PFSK-1 (cell line): ENCODE data around the gene IKZF3.

Source experiments
- FOXP2 ChIP-seq: optimal IDR thresholded peaks from 2 replicates; pipeline ENCODE3; 2011; ENCODE audit warnings: borderline replicate concordance, control low read depth, inconsistent platforms; ENCODE audit not compliant: insufficient read depth; ENCODE audit errors: extremely low read length, extremely low read depth
- POLR2AphosphoS5 ChIP-seq: IDR thresholded peaks from 2 replicates; pipeline ENCODE4 v1.6.1; 2012; ENCODE audit warnings: low read depth, mild to moderate bottlenecking, control low read depth, low read length, moderate library complexity
- SIN3A ChIP-seq: IDR thresholded peaks from 2 replicates; pipeline ENCODE4 v1.6.1; 2012; ENCODE audit warnings: mild to moderate bottlenecking, low read length, moderate library complexity, borderline replicate concordance; ENCODE audit not compliant: insufficient read depth
- TAF1 ChIP-seq: IDR thresholded peaks from 2 replicates; pipeline ENCODE4 v1.6.1; 2012; ENCODE audit warnings: low read length, control low read depth, borderline replicate concordance; ENCODE audit not compliant: insufficient read depth
- TF ChIP-seq, protein P1 (sequence below), 2 experiments: IDR thresholded peaks; 2 replicates each; pipeline versions ENCODE4 v1.6.1 to v1.8.0; 2011 to 2012; ENCODE audit warnings: low read depth in 2 of 2, low read length in 2 of 2, control low read depth in 1 of 2, inconsistent platforms in 1 of 2, mild to moderate bottlenecking in 1 of 2, moderate library complexity in 1 of 2; ENCODE audit not compliant: insufficient read depth in 1 of 2

IKZF3 gene

DNA sequence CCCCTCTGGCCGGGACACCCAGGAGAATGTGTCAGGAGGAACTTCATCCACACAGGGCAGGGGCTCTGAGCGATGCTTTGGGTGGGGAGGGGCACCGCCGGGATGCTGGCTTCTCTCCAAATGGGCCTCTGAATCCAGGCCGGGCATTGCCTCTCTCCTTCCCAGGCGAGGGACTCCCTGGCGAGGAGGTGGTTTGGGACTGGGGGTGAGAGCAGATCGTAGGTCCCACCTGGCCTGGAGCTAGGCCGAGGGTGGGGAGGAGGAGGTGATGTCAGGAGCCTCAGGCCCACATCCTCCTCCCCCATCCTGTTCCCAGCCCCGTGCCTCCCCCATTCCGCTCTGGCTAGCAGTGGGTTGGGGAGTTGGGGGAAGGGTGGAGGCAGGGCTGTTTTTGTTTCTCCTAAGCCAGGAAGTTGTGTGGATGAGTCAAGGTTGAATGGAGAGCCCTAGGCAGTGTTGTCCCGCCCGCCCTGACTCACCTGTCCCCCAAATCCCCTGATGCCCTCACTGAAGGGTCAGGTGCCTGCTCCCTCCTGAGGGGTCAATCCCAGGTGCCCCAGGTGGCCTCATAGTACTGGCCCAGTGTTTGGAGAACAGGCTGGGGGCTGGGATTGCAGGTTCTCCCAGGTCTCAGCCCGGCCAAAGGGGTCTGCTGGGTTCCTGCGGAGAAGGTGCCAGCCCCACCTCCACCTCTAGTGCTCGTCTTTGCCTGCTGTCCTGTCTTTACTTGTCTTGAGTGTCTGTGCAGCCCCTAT is 123.6 kb downstream of the IKZF3 start:
- no peak for TF ChIP-seq POLR2AphosphoS5
- no peak for TF ChIP-seq SIN3A
- TF ChIP-seq, protein P1, sequence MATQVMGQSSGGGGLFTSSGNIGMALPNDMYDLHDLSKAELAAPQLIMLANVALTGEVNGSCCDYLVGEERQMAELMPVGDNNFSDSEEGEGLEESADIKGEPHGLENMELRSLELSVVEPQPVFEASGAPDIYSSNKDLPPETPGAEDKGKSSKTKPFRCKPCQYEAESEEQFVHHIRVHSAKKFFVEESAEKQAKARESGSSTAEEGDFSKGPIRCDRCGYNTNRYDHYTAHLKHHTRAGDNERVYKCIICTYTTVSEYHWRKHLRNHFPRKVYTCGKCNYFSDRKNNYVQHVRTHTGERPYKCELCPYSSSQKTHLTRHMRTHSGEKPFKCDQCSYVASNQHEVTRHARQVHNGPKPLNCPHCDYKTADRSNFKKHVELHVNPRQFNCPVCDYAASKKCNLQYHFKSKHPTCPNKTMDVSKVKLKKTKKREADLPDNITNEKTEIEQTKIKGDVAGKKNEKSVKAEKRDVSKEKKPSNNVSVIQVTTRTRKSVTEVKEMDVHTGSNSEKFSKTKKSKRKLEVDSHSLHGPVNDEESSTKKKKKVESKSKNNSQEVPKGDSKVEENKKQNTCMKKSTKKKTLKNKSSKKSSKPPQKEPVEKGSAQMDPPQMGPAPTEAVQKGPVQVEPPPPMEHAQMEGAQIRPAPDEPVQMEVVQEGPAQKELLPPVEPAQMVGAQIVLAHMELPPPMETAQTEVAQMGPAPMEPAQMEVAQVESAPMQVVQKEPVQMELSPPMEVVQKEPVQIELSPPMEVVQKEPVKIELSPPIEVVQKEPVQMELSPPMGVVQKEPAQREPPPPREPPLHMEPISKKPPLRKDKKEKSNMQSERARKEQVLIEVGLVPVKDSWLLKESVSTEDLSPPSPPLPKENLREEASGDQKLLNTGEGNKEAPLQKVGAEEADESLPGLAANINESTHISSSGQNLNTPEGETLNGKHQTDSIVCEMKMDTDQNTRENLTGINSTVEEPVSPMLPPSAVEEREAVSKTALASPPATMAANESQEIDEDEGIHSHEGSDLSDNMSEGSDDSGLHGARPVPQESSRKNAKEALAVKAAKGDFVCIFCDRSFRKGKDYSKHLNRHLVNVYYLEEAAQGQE (IDR thresholded peaks at IDR 0.05; ENCODE audit: insufficient read depth in 1 of 2, low read depth in 2 of 2, low read length in 2 of 2), result no peak
- TF ChIP-seq FOXP2, result peak; percentile 88
- no peak for TF ChIP-seq TAF1

DNA sequence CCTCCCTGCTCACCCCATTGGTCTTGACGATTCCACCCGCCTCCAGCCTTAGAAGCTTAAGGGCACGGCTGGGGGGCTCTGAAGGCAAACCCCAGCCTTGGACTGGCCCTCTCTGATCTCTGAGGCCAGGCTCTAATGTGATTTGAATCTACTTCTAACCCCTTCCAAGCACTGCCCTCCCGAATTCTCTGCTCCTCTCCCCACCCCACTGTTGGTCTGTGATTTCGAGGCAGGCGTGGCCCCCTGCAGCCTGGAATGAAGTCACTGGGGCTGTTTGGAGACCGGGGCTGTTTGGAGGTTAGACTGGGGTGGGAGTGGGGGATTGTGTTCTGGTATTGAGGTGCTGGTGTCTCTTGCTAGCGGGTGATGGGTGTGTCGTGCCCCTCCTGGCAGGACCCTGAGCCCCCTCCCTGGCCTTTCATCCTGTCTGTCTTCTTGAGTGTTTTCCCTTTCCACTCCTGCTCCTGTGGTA is 124.2 kb downstream of the IKZF3 start:
- TF ChIP-seq FOXP2, result no peak
- TF ChIP-seq, protein P1 (IDR thresholded peaks at IDR 0.05; ENCODE audit: insufficient read depth in 1 of 2, low read depth in 2 of 2, low read length in 2 of 2), result no peak
- TF ChIP-seq POLR2AphosphoS5, result no peak
- TF ChIP-seq SIN3A, result no peak
- TF ChIP-seq TAF1, result no peak

DNA sequence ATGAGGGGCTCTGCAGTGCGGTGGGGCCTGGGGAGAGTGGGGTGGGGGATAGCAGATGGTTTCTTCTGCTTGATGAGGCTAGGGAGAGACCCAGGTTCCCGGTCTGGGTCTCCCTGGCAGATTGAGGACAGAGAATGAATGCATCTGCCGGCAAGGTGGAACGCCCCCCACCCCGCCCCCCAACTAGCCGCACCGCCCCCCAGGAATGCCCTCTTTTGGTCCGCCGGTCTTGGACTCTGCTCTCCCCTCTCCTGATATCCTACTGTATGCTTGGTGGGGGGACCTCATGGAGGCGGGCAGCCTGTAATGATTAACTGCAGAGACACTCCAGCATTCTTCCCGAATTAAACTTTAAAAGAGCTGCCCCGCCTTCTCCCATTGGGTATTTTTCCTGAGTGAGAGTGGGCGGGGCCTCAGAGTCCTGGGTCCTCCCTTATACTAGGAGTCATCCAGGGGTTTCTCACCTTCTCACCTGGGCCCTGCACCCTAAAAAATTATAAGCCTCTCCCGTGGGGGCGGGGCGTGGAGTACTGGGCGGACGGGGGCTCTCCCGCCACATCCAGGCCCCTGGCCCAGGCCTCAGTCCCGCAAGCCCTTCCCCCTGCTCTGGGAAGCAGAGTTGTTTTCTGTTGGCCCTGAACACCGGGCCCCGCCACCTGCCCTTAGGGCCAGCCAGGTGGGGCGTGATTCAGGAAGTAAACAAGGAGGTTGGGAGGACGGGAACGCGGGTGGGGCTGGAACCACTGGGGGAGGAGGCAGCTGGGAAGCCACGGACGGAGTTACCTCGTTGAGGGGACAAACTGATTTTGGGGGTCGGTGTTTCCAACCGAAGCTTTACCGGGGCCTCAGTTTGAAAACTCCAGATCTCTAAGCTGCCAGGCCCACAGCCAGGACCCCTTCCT is 124.9 kb downstream of the IKZF3 start:
- TF ChIP-seq SIN3A, result no peak
- TF ChIP-seq POLR2AphosphoS5, result no peak
- no peak for TF ChIP-seq FOXP2
- TF ChIP-seq, protein P1 (IDR thresholded peaks at IDR 0.05; ENCODE audit: insufficient read depth in 1 of 2, low read depth in 2 of 2, low read length in 2 of 2), result no peak
- no peak for TF ChIP-seq TAF1

DNA sequence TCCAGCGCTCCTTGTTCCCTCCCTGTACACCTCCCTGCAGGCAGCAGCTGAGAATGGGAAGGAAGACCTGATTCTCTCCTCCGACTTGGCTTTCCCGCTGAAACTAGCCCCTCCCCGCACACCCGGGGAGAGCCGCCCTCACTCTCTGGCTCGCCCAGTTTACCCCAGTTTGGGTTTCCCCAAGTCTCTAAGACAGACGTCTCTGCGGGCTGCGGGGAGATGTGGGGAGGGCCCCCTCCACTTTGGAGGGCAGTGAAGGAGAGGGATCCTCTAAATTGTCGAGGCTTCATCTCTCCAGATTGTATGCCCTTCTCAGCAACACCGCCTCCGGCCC is 125.6 kb downstream of the IKZF3 start:
- TF ChIP-seq FOXP2, result no peak
- TF ChIP-seq, protein P1 (IDR thresholded peaks at IDR 0.05; ENCODE audit: insufficient read depth in 1 of 2, low read depth in 2 of 2, low read length in 2 of 2), result no peak
- TF ChIP-seq POLR2AphosphoS5, result no peak
- no peak for TF ChIP-seq TAF1
- no peak for TF ChIP-seq SIN3A
